GM18498 (cell line): ENCODE results near the gene MEIKIN.

Experiments
- ATAC-seq: cut with Tn5 transposase; IDR thresholded peaks from one replicate; pipeline ENCODE4 v1.9.1; 2021; ENCODE audit warnings: mild to moderate bottlenecking, moderate library complexity; ENCODE audit not compliant: unreplicated experiment

MEIKIN gene

GRCh38 chr5:131945551-131946168, at the start of gene MEIKIN:
Gene MEIKIN, minus strand, starts transcription at chr5:131945663. Its CDS starts 158 bp downstream, at chr5:131945505.
- ATAC-seq: no peak

GRCh38 chr5:131994533-131995226, 49.2 kb upstream of the MEIKIN start:
- no peak for ATAC-seq

GRCh38 chr5:131994090-131994489, 48.6 kb upstream of the MEIKIN start:
- ATAC-seq: no peak

GRCh38 chr5:131993676-131994075, 48.2 kb upstream of the MEIKIN start:
- ATAC-seq: no peak

- ATAC-seq: no peak
Measured at GRCh38 chr5:131992370-131992769, 46.9 kb upstream of the MEIKIN start.

GRCh38 chr5:131991593-131992324, 46.3 kb upstream of the MEIKIN start:
- no peak for ATAC-seq

GRCh38 chr5:131990716-131991115, 45.3 kb upstream of the MEIKIN start:
- no peak for ATAC-seq

- no peak for ATAC-seq
Measured at GRCh38 chr5:131988601-131989000, 43.1 kb upstream of the MEIKIN start.

GRCh38 chr5:131987251-131987650, 41.8 kb upstream of the MEIKIN start:
- ATAC-seq: no peak

- ATAC-seq: no peak
Measured at GRCh38 chr5:131986161-131986912, 40.9 kb upstream of the MEIKIN start.

- ATAC-seq: no peak
Measured at GRCh38 chr5:131984956-131985665, 39.6 kb upstream of the MEIKIN start.

GRCh38 chr5:131983244-131983771, 37.8 kb upstream of the MEIKIN start:
- no peak for ATAC-seq

GRCh38 chr5:131981516-131981915, 36.1 kb upstream of the MEIKIN start:
- ATAC-seq: no peak

GRCh38 chr5:131980696-131981095, 35.2 kb upstream of the MEIKIN start:
- no peak for ATAC-seq

- ATAC-seq: no peak
Measured at GRCh38 chr5:131979816-131980215, 34.4 kb upstream of the MEIKIN start.

GRCh38 chr5:131977212-131977604, 31.7 kb upstream of the MEIKIN start:
- ATAC-seq: no peak

GRCh38 chr5:131976414-131977211, 31.1 kb upstream of the MEIKIN start:
- ATAC-seq: peak; percentile 44

- no peak for ATAC-seq
Measured at GRCh38 chr5:131974956-131975726, 29.7 kb upstream of the MEIKIN start.

- no peak for ATAC-seq
Measured at GRCh38 chr5:131974622-131974955, 29.1 kb upstream of the MEIKIN start.
